Umbilical cord (tissue), 2 donors: Measurements from ENCODE around the gene RGR. TPM values are rescaled to one million over a fixed set of nuclear protein-coding genes. Genes with fewer than 3 reads are reported as not detected.

Experiments
- DNase-seq: peaks from one replicate; pipeline ENCODE4 v3.0.0-alpha.2; 2015; ENCODE audit warnings: low spot score
- total RNA-seq: library from RNA; depleted of rRNA; stranded (reverse); fragments of >200 nt; gene quantifications from one replicate; pipeline ENCODE4 v1.2.3, GENCODE V29; 2014; ENCODE audit warnings: low replicate concordance; ENCODE audit not compliant: insufficient read depth

The RGR gene
- total RNA-seq, 1 donor from 2014 or later: 2.2 TPM

DNA sequence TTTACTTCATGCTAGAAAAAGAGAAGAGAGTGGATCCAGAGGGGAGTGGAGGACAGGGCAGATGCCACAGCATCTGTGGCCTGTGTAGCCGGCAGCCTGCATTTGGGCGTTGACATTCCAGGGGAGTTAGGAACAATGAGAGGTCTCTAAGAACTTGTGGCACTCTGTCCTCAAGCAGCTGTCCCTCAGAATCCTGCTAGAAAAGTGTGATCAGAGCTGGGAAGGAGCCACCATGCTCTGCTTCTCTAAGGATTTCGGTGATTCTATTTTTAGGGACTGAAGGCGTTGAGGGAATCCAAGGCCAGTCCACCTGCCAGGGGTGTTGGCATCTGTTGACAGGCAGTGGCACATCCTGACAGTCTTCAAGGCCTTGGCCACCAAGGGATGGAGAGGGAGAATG is 27.1 kb upstream of the RGR start:
- DNase-seq: no peak

DNA sequence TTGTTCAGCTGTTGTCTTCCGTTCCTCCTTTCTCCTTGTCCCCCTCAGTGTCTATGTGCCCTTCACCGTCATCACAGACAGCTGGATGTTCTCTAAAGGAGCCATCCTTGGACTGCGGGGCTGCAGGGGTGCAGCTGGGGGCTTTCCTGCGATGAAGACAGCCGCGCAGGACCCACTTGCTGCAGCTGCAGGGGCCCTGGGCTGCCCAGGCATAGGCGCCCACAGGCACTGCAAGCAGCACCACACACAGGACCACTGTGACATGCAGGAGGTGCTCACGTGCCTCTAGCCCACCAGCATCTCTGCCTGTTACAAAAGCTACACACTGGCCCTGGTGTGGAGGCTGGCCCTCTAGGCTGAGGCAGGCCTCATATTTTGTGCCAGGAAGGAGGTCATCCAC is 22.9 kb upstream of the RGR start:
- no peak for DNase-seq

DNA sequence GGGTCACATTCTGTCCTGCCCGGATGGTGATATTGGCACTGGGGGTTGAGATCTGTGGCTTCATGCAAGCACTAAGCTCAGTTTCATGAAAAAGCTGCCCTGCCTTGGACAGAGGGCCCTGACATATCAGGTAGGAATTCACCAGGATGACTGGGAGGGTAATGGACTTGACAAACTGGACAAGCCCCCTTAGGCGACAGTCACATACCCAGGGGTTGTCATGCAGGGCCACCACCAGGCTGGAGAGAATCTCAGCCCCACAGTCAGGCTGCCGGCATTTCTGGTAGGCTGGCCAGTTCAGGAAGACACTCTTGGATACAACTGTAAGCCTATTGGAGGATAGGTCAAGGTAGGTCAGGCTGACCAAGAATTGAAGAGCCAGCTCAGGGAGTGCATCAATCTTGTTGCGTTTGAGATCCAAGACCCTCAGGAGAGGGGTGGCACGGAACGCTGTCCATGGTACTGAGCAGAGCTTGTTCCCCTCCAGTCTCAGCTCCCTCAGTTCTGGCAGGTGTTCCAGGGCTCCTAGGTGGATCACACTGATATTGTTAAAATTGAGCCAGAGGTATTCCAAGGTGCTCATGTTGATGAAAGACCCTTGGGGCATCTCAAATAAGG is 20.3 kb upstream of the RGR start:
- no peak for DNase-seq

DNA sequence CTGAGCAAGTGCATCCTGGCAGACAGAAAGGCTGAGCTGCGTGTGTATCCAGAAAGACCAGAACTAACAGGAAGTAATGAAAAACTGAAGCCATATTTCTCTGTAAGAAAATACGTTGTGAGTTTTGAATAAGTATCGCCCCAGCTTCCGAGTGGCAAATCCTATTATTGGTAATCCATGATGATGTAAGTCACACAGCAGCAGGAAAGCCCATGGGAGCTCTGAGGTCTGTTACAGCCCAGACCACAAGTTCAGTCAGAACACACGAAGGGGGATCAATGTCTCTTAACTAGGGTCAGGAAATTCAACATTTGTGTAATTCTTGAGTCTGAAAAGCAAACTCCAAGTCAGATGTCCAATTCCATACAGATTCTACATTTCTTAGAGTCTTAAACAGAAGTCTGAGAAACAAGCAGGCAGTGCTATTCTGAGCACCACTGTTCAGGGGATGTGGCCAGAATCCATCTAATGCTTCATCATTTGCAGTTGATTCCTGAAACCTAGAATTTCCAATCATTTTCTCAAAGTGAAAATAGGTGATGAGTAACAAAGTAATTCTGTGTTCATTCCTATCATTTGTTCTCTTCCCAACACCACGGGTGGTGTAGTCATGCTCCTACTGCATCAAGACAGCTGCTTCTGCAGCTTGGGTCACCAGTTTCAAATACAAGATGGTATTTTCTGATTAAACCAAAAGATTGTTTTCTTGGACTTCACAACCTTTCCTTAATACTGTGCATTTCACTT is 19.3 kb upstream of the RGR start, which contains the start of gene LRIT2:
Gene LRIT2, minus strand, starts transcription at position 118 of the 747 bp plus-strand sequence. Its CDS starts 24 bp downstream, at position 94.
- DNase-seq: no peak

DNA sequence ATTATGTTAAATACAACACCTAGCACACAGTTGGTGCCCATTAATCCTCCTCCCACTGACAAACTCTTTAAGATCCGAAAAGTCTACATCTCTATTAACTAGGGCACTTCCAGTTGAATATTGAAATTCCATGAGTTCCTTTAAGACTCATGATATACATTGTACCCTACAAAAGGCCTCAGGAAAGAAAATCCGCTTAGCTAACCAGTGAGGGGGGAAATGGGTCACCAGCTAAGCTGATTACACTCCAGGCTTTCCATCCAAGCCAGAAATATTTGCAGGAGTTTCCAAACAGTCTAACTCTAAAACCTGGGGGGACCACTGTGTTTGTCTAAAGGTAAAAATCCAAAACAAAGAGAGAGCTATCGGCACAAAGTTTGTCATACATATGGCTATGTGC is 18.2 kb upstream of the RGR start:
- DNase-seq: no peak

DNA sequence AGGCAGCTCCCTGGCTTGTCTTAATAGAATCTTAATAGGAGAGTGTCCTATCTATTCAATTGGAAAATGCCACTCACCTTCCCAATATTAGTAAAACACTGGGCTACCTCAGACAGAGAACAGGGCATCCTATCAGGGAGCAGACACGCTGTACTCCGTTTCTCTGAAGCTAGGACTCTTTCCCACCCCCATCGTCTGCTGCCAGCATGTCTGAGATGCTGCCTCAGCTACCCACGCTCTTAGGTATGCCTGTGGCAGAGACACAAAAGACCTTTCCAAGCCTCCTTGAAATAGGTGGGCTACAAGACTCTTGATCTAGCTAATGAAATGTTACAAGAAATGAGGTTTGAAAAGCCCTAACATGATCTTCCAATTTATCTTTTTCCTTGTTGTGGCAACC is 17.0 kb upstream of the RGR start:
- no peak for DNase-seq

DNA sequence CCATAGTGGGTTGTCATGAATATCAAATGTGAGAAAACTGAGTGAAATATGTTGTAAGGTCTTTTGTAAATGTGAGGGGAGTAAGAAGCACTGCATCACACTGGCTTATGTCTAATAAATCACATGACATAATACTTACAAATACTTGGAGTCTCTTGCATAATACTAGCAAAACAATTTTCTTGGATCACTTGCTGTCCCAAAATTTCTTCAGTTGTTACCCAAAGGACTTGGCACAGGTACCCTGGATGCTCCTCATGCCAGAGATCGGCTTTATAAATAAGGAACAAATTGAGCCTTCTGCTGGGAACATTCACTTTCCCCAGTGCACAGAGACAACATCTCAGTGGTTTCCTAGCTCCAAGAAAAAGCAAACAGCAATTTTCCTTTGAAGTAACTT is 14.5 kb upstream of the RGR start:
- DNase-seq: no peak

DNA sequence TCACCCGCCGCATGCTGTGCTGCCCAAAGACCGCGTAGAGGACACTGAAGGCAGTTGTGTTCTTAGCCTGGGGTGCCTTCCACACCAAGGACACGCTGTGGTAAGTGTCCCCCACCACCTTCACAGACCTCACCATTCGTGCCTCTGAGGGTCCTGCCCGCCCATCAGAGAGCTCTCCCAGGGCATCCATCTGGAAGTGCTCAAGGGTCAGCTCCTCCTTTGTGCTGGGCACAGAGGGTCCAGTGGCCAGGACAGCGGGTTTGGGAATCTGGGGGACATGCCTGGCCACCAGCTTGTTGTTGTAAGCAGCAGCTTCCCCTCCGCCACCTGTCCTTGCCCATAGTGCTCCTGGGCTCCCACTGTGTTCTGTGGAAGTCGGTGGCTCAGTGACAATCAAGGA is 12.5 kb upstream of the RGR start:
- no peak for DNase-seq

DNA sequence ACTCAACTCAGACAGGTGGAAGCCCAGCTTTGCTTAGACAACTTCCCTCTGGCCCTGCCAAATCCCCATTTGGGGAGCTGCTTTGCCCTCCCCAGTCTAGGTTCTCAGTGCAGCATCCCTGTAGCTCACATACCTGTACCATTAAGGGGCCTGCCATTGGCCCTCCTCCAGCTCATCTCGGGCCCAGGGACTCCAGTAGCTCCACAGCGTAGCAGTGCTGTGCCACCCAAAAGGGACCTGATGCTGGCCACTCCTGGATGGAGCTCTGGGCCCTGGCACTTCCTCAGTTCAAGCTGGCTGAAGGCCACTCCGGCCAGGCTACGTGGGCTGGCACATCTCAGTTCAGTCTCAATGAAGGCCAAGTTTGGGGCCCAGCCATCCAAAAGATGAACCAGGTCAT is 10.9 kb upstream of the RGR start:
- no peak for DNase-seq

DNA sequence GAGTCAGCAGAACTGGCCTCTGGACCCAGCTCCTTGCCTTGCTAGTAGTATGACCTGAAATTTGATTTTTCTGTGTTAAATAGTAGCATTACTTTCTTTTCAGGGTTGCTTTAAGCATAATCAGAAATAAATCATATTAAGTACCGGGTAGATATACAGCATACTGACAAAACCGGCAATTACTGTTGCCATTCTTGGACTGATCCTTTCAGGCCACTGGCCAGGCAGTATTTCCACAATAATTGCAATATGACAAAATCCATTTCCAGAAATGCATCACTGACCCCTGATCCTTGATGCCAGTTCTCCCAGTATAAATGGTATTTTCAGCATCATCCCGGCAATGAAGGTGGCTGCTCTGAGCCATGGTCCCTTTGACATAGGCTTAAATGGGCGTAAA is 10.4 kb upstream of the RGR start:
- no peak for DNase-seq

DNA sequence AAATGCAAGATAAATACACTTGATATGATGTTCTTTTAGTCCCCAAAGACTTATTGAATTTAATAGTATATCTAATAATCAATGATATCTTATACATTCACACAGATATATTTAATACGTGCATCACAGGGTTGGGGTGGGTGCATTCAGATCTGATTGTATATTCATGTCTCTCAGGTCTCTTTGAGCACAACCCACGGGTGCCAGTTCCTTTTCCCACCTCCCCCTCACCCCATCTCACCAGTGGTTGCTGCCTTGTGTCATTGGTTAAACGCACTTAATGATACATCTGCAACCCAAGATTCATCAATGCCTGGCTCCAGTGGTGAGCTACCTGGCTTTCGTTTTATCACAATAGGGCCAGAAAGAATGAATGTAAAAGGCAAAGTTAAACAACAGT is 9.8 kb upstream of the RGR start:
- DNase-seq: no peak

DNA sequence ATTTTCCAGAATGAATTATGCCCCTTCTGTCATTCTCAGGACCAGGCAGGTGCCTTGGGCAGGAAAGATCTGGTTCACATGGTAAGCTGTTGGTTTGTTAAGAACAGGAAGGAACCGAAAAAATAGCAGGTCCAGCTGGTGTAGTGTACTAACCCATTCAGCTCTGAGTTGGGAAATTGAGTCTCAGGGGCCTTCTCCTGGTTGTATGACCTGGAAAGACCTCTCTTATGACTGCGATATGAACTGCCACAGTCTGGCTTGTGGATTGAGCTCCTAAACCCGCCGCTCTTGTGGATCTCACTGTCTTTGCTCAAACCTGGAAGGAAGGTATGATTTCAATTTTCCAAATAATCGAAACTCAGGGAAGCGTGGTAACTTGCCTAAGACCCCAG is 8.1 kb upstream of the RGR start:
- no peak for DNase-seq

DNA sequence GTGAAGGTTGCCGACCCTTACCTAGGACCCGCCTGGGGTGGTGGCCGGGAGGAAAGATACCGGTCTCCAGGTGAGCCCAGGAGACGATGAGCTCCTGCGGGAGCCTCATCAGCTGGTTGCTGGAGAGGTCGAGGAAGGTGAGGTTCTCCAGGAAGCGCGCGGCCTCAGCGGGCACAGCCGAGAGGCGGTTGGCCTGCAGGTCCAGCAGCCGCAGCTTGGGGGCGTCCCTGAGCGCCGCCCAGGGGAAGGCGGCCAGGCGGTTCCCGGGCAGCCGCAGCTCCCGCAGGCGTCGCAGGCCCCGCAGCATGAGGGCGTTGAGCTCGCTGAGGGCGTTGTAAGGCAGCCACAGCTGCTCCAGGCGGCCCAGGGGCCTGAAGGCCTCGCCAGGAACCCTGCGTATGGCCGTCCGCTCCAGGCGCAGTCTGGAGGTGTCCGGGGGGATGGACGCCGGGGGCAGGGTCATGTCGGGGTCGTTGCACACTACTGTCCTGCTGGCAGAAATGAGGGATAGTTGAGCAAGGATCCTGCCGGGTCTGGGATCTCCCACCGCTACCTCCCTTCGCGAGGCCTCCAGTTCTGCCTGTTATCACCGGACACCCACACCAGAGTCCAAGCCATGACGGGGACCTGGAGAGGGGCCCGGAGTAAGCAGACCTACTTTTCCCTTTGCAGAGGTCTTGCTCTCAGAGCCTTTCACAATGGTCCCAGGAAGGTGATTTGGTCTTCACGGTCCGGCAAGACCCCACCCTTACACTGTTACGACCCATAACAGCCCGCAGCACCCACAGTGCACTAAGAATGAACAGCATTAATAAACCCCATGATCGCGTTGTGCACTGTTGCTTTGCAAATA is 7.4 kb upstream of the RGR start:
- DNase-seq: no peak

DNA sequence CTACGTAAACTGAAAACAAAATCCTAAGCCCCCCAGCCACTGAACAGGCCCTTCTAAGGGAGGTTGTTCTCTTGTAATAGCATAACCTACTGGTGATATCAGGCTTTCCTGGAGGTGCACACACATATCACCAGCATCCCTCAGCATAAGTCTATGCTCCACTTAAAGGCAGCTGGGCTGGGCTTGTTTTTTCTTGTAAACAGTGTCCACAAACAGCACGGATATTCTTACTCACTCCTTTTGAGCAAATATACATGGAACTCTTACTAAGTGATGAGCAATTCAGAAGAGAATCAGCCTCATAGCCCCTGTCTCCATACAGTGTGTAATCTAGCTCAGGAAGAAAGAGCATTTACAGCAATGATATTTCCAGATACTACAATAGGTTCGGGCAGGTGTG is 5.9 kb upstream of the RGR start:
- DNase-seq: no peak

DNA sequence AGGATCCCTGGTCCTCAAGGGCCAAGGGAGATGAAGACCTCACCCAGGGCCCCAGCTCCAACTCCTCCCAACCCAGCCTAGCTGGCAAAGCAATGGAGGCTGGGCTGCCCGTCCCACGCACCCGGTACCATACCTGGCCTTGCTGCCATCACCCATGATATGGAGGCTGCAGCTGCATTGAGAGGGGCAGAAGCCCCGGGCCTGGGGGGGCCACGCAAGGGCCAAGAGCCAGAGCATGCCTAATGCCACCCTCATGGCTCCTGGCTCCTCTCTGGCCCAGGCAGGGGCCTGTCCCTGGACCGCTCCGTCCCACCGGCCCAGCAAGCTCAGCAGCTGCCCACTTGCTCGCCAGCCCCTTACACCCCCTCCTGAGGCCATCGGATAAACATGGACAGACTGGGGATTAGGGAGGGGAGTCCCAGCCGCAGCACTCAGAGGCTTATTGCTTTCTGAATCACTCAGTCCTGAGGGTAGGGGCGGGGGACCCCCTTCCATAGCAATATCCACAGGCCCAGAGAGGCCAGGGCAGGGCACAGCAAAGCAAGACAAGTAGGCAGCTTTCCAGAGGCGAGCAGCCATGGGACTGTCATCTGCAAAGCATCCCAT is 3.6 kb upstream of the RGR start, which contains the start of gene LRIT1:
Gene LRIT1, minus strand, starts transcription at position 362 of the 606 bp plus-strand sequence. Its CDS starts 107 bp downstream, at position 255.
- DNase-seq: no peak

DNA sequence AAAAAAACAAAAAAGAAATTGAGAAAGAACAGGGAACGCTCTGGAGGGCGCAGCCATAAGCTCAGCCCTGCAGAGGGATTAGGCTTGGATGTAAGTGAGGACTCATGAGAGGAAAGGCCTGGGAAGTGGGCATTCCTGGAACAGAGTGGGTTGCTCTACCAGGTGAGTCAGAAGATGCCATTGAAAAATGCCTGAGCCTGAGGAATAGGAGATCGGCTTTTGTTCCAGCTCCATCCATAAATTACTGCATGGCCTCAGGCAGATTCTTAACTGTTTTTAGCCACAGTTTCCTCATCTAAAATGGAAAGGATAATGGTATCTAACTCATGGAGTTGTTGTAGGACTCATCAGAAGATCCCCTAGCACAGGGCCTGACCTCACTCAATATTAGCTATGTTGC is 1.1 kb upstream of the RGR start:
- DNase-seq: no peak

DNA sequence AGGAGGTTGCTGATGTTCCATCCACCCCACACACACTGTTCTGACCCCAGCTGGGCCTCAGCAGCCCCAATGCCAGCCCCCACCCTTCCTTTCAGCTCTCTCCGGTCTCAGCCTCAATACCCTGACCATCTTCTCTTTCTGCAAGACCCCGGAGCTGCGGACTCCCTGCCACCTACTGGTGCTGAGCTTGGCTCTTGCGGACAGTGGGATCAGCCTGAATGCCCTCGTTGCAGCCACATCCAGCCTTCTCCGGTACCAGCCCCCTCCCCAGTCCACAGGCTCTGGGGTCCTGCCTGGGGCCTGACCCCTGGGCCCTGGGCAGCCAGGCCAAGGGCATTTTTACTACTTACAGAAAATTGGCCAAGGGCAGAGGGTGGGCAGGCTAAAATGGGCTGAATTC is 2.6 kb downstream of the RGR start:
- no peak for DNase-seq

DNA sequence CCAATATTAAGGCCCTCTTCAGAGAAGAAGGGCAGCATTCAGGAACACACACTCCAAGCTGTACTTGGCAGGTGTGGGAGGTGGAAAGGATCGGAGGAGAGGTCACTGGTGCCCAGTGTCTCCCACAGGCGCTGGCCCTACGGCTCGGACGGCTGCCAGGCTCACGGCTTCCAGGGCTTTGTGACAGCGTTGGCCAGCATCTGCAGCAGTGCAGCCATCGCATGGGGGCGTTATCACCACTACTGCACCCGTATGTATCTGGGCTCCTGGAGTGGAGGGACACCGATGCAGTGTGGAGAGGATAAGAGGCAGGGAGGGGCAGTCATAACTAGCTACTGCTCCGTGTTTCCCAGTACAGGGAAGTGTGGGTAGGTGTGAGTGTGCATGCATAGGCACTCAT is 3.9 kb downstream of the RGR start:
- DNase-seq: no peak

DNA sequence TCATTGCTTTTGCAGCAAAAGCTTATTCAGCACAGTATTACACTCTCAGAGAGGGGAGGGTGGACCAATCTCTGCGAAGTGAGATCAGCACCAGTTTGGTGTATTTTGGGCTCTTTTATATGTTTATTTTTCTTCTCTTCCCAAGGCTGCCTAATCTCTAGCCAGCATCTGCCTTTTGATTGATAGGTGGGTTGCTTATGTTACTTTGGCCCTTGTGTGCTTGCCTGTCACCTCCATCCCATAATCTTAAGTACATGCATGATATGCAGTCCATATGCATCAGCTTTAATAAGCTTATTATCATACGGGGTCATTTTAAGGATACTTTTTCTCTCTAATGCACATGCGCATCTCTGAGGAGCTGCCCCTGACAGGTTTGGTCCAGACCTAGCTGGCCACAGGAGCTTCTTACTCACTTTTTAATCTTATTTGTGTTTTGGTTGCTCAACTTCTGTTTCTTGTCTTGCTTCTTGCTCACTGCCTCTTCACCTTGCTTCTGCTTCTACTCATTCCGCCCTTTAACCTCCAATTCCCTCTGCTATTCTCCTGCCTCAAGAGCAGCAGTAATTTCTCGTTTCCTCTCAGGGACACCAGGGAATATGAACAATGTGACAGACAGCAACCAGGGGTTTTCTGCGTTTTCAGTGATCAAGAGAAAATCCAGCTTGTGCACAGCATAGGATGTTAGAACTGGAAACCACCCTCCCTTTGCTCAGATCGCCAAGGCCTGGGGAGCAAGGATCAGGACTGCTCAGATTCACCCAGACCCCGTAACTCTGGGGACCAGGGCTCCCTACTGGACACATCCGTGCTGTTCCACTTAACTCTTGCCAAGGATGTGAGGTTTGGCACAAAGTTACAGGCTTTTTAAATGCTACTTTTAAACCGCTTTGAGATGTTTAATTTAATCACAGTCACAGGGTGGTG is 10.0 kb downstream of the RGR start:
- no peak for DNase-seq

DNA sequence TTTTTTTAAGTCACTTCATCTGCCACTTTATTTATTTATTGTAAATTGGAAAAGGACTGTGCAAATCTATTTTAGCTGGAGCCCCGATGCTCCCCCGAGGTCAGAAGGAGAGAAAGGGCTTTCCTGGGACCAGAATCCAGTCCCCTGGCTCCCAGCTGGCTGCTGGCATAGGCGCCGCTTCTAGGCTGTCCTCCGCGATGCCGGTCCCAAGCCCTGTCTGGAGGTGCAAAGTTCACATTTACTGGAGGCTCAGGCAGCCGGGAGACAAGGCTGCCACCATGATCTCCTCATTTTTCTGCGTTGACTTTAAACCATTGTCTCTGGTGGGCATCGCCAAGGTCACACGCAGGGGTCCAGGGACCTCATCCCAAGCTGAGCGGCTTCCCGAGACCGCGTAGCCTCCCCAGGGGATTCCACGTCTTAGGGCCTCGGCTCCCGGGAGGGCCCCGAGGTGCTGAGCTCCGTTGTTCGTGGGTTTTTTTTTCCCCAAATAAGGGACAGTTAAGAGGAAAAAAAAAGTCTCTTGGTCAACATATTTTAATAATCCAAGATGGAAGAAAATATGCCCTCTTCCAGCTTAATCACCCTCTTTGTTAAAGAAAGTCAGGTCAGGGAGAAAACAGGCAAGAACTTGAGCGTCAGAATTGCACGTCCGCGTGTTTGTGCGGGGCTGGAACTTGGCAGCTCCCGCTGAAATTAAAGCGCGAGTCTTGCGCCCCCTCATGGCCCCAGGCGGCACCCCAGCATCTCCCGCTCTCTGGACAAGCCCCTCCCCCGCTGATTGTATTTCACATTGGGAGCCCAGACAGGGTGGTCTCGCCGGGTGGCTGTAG is 11.9 kb downstream of the RGR start:
- DNase-seq: peak; percentile 18
